B cell (primary cell): ENCODE data around the gene C1QA. TPM values are rescaled to one million over a fixed set of nuclear protein-coding genes. Genes with fewer than 3 reads are reported as not detected.

Source experiments
- ATAC-seq: fragments of 200-7000 bp; cut with Tn5 transposase; one replicate; pipeline ENCODE4 v1.10.0; 2021; ENCODE audit warnings: low read depth, mild to moderate bottlenecking, moderate number of reproducible peaks, moderate library complexity
- CTCF ChIA-PET: fragments of 350-600 bp; sonication (Branson Sonifier 250); formaldehyde crosslinking; loops from one replicate; lab custom pipeline; 2021; ENCODE audit warnings: antibody characterized with exemption, inconsistent platforms; lab: Charles Lee
- POLR2A ChIA-PET: fragments of 350-600 bp; sonication (Branson Sonifier 250); formaldehyde crosslinking; loops from one replicate; lab custom pipeline; 2021; ENCODE audit warnings: antibody characterized with exemption; lab: Charles Lee
- DNase-seq: peaks from one replicate; pipeline ENCODE4 v3.0.0; 2013
- H2AFZ ChIP-seq: 2 replicates; pipeline ENCODE4 v1.6.1; 2012; ENCODE audit warnings: mild to moderate bottlenecking, low read depth, low read length; ENCODE audit not compliant: insufficient read depth, poor library complexity, severe bottlenecking
- H3K27ac ChIP-seq, 2 donors: 1 replicate in 1 of 2; 2 replicates in 1 of 2; pipeline ENCODE4 v1.5.1; 2012 to 2013; ENCODE audit warnings: low read length in 2 of 2, mild to moderate bottlenecking in 2 of 2, moderate library complexity in 1 of 2
- H3K27me3 ChIP-seq, 4 experiments: fragments of 200-600 bp in 1 of 4; sonication (generic) in 1 of 4; replicated peaks in 1 of 4; 1 replicate in 2 of 4; 2 replicates in 2 of 4; pipeline versions ENCODE4 v1.6.1 to v1.7.0; 2013 to 2016; ENCODE audit warnings: low read length in 3 of 4, mild to moderate bottlenecking in 2 of 4, mixed read lengths in 1 of 4, moderate library complexity in 1 of 4; ENCODE audit not compliant: insufficient read depth in 4 of 4, control insufficient read depth in 3 of 4; ENCODE audit errors: control extremely low read depth in 1 of 4
- H3K36me3 ChIP-seq, 2 experiments: replicated peaks in 1 of 2; 1 replicate in 1 of 2; 2 replicates in 1 of 2; pipeline versions ENCODE4 v1.6.1 to v1.7.1; 2013; ENCODE audit warnings: low read length in 1 of 2; ENCODE audit not compliant: insufficient read depth in 2 of 2, control insufficient read depth in 1 of 2; ENCODE audit errors: control extremely low read depth in 1 of 2, extremely low read depth in 1 of 2
- H3K4me1 ChIP-seq, 2 donors: fragments of 200-600 bp in 1 of 2; sonication (generic) in 1 of 2; 1 replicate in 1 of 2; 2 replicates in 1 of 2; pipeline versions ENCODE4 v1.5.1 to v1.6.1; 2013 to 2017; ENCODE audit warnings: low read length in 2 of 2; ENCODE audit not compliant: control insufficient read depth in 2 of 2, insufficient read depth in 2 of 2
- H3K4me2 ChIP-seq: replicated peaks from 2 replicates; pipeline ENCODE3; 2012; ENCODE audit warnings: mild to moderate bottlenecking, low read depth, low read length; ENCODE audit not compliant: poor library complexity, severe bottlenecking
- H3K4me3 ChIP-seq, 5 experiments: fragments of 200-600 bp in 1 of 5; sonication (generic) in 1 of 5; 1 replicate in 3 of 5; 2 replicates in 2 of 5; pipeline versions ENCODE4 v1.5.1 to v1.7.0; 2011 to 2016; ENCODE audit warnings: low read length in 4 of 5, mild to moderate bottlenecking in 4 of 5, low read depth in 2 of 5, control low read depth in 1 of 5, moderate library complexity in 1 of 5; ENCODE audit not compliant: insufficient read depth in 1 of 5; ENCODE audit errors: control extremely low read depth in 1 of 5, extremely low read depth in 1 of 5
- H3K79me2 ChIP-seq: fragments of 200-600 bp; sonication (generic); one replicate; pipeline ENCODE4 v1.6.0; 2016; ENCODE audit warnings: low read length; ENCODE audit not compliant: control insufficient read depth, insufficient read depth
- H3K9ac ChIP-seq: fragments of 200-600 bp; sonication (generic); 2 replicates; pipeline ENCODE4 v1.6.1; 2017; ENCODE audit warnings: mild to moderate bottlenecking, low read length, moderate library complexity
- H3K9me3 ChIP-seq, 3 donors: one replicate each; pipeline versions ENCODE4 v1.6.1 to v1.7.1; 2013; ENCODE audit warnings: low read length in 2 of 3; ENCODE audit not compliant: control insufficient read depth in 2 of 3, insufficient read depth in 1 of 3; ENCODE audit errors: control extremely low read depth in 1 of 3
- H4K20me1 ChIP-seq: 2 replicates; pipeline ENCODE4 v1.6.0; 2012; ENCODE audit warnings: mild to moderate bottlenecking, low read length; ENCODE audit not compliant: insufficient read depth, control insufficient read depth, poor library complexity, severe bottlenecking
- H3K27ac Mint-ChIP-seq: one replicate; pipeline ENCODE4 v1.8.0; 2021; ENCODE audit warnings: mixed read lengths
- H3K27me3 Mint-ChIP-seq: one replicate; pipeline ENCODE4 v1.8.0; 2021; ENCODE audit warnings: mixed read lengths
- H3K4me1 Mint-ChIP-seq: one replicate; pipeline ENCODE4 v1.8.0; 2021; ENCODE audit warnings: mixed read lengths
- H3K4me3 Mint-ChIP-seq: one replicate; pipeline ENCODE4 v1.8.0; 2021; ENCODE audit warnings: mixed read lengths
- H3K9me3 Mint-ChIP-seq: one replicate; pipeline ENCODE4 v1.8.0; 2022; ENCODE audit warnings: mixed read lengths; ENCODE audit not compliant: insufficient read depth
- CTCF ChIP-seq: fragments of 200-600 bp; IDR thresholded peaks from one replicate; pipeline ENCODE4 v1.8.0; 2022; ENCODE audit warnings: antibody characterized with exemption, mild to moderate bottlenecking
- EZH2 ChIP-seq: IDR thresholded peaks from 2 replicates; pipeline ENCODE4 v1.6.1; 2012; ENCODE audit warnings: borderline replicate concordance, low read depth, mild to moderate bottlenecking, moderate library complexity, low read length; ENCODE audit not compliant: insufficient read depth, poor library complexity, severe bottlenecking
- WGBS: methylation state at CpG from one replicate; pipeline ENCODE4 v1.1.5; 2013; ENCODE audit warnings: missing lambda C conversion rate; ENCODE audit not compliant: insufficient coverage; 5-methylcytosine and 5-hydroxymethylcytosine counted together
- intact Hi-C: fragments of 100-400 bp; cut with micrococcal nuclease; formaldehyde crosslinking; loops from one replicate; pipeline ENCODE4 v1.10.0; 2022
- polyA plus RNA-seq: library from polyadenylated mRNA; depleted of rRNA; stranded (reverse); fragments of >200 nt; gene quantifications from 2 replicates; pipeline ENCODE4 v1.2.3, GENCODE V29; 2012
- total RNA-seq, 2 donors: library from RNA; stranded (reverse); fragments of 120-200 nt in 1 of 2; gene quantifications; 1 replicate in 1 of 2; 2 replicates in 1 of 2; pipeline versions ENCODE4 v1.2.3 to v1.2.4, GENCODE V29; 2013 to 2022

The C1QA gene
- total and polyA plus RNA-seq, 2 donors (not counting 1 experiment from before 2014, with no cell fraction given): 0.16 TPM; not detected in 1

- DNase-seq: no peak
- H4K20me1 ChIP-seq: no peaks in the 10 kb centered on the region
- ChIA-PET CTCF (no interaction called here), POLR2A (no interaction called here)
- H3K9me3 ChIP-seq: no peaks in the 10 kb centered on the region
- 88% methylated on average over 6 of the region's 9 CpGs for WGBS
- intact Hi-C loops: no loop called here
- TF ChIP-seq EZH2 (no peak), CTCF (no peak)
- H3K9ac ChIP-seq: no peak overlapping the region
- Mint-ChIP-seq H3K27ac (no peak overlapping the region), H3K27me3 (peaks cover 18% of the 10 kb centered on the region), H3K9me3 (no peaks in the 10 kb centered on the region), H3K4me3 (no peak overlapping the region), H3K4me1 (no peaks in the 10 kb centered on the region)
- H3K27me3 ChIP-seq: no peaks in the 10 kb centered on the region
- H2AFZ ChIP-seq: no peak overlapping the region
- no peaks in the 10 kb centered on the region for H3K36me3 ChIP-seq
- no peak overlapping the region for H3K4me2 ChIP-seq
- no peak overlapping the region for H3K27ac ChIP-seq
- H3K4me3 ChIP-seq: no peak overlapping the region
- H3K79me2 ChIP-seq: no peaks in the 10 kb centered on the region
- ATAC-seq: no peak
- H3K4me1 ChIP-seq: no peaks in the 10 kb centered on the region
Observed at GRCh38 chr1:22680726-22681125, 44.3 kb downstream of the C1QA start.

- no peak for ATAC-seq
Observed at GRCh38 chr1:22681556-22682276, 45.3 kb downstream of the C1QA start.

More at GRCh38 chr1:22681556-22682276, 45.3 kb downstream of the C1QA start:
- intact Hi-C loops: no loop called here
- no peaks in the 10 kb centered on the region for H3K27me3 ChIP-seq
- H3K79me2 ChIP-seq: no peaks in the 10 kb centered on the region
- Mint-ChIP-seq H3K27ac (no peak overlapping the region), H3K27me3 (peaks cover 23% of the 10 kb centered on the region), H3K9me3 (no peaks in the 10 kb centered on the region), H3K4me3 (no peak overlapping the region), H3K4me1 (no peaks in the 10 kb centered on the region)
- no peaks in the 10 kb centered on the region for H3K36me3 ChIP-seq
- H3K4me3 ChIP-seq: no peak overlapping the region
- no peaks in the 10 kb centered on the region for H3K4me1 ChIP-seq
- WGBS: 76% methylated on average over 6 of the region's 15 CpGs
- ChIA-PET POLR2A (no interaction called here), CTCF (no interaction called here)
- H3K9ac ChIP-seq: no peak overlapping the region
- H3K4me2 ChIP-seq: no peak overlapping the region
- no peaks in the 10 kb centered on the region for H3K9me3 ChIP-seq
- no peak overlapping the region for H2AFZ ChIP-seq
- DNase-seq: no peak
- no peak for TF ChIP-seq CTCF
- no peak for TF ChIP-seq EZH2
- no peaks in the 10 kb centered on the region for H4K20me1 ChIP-seq
- H3K27ac ChIP-seq: no peak overlapping the region
